H1 (cell line): ENCODE results near the gene GRID1. TPM values are rescaled to one million over a fixed set of nuclear protein-coding genes. Genes with fewer than 3 reads are reported as not detected.

Source experiments
- BRCA1 ChIP-seq: IDR thresholded peaks from 2 replicates; pipeline ENCODE4 v1.6.1; 2012; ENCODE audit warnings: low read depth, low read length, improper control_type of control experiment
- JUND ChIP-seq: IDR thresholded peaks from 2 replicates; pipeline ENCODE4 v1.6.1; 2011; ENCODE audit warnings: mild to moderate bottlenecking, improper control_type of control experiment, low read length
- SP2 ChIP-seq: IDR thresholded peaks from 2 replicates; pipeline ENCODE4 v1.6.1; 2012; ENCODE audit warnings: mild to moderate bottlenecking, low read length, inconsistent platforms
- SP4 ChIP-seq: IDR thresholded peaks from 2 replicates; pipeline ENCODE4 v1.6.1; 2012; ENCODE audit warnings: low read length, inconsistent platforms
- TAF7 ChIP-seq: optimal IDR thresholded peaks from 2 replicates; pipeline ENCODE3; 2011; ENCODE audit warnings: low read depth, mild to moderate bottlenecking, inconsistent platforms, low read length, moderate library complexity, borderline replicate concordance
- TBP ChIP-seq: IDR thresholded peaks from 2 replicates; pipeline ENCODE4 v1.6.1; 2011; ENCODE audit warnings: low read depth, low read length, improper control_type of control experiment
- polyA plus RNA-seq, 7 experiments: library from polyadenylated mRNA; depleted of rRNA in 3 of 7; stranded (reverse) in 5 of 7; unstranded in 2 of 7; fragments of >200 nt in 5 of 7; fragments of 200-250 nt in 2 of 7; gene quantifications; 1 replicate in 5 of 7; 2 replicates in 1 of 7; 4 replicates in 1 of 7; pipeline versions ENCODE4 v1.2.1 to v1.2.3, GENCODE V29; 2011 to 2013; ENCODE audit warnings: missing spikeins in 2 of 7, mixed read lengths in 2 of 7
- total RNA-seq: library from RNA; stranded (reverse); fragmentation: NEBNext Ultra II Directional; extraction: Animal tissue kit (Norgen Biotek cat#: 25700); gene quantifications from 2 replicates; pipeline ENCODE4 v1.2.1, GENCODE V29; 2021

Gene GRID1
- total and polyA plus RNA-seq, 2 of the 8 experiments (the other 6 are each of a cell fraction or from before 2014, with no cell fraction given) = 0.22 to 0.30 TPM

- TF ChIP-seq TAF7 = no peak
- no peak for TF ChIP-seq BRCA1
- no peak for TF ChIP-seq SP4
- TF ChIP-seq TBP = no peak
- no peak for TF ChIP-seq SP2
- TF ChIP-seq JUND = no peak
Observed at GRCh38 chr10:86062647-86063145, 303.9 kb downstream of the GRID1 start (continued).
